Measurements from ENCODE around the gene VPS37D.

DNA sequence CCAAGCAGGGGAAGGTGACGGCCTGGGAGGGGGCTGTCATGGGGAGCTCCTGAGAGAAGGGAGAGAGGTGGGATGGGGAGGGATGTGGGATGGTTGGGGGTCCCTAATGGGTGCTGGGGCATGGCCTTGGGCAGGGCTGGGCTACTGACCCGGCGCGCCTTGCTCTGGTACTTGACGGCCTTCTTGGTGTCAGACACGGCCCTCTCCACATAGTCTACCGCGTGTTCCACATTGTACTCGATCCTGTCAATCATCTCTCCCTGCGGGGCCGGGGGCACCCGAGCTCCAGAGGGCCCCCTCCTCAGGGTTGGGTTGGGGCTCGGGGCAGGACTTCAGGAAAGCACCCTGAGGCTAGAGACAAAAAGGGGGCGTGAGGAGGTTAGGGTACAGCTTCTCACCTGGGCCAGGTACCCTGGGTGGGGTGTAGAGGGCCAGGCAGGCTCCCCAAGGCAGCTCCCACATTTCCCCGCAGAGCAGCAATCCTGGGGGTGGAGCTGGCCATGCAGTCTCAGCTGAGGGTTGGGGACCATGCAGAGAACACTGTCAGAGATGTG lies 33.0 kb downstream of the VPS37D start:
- TF ChIP-seq, protein P1, sequence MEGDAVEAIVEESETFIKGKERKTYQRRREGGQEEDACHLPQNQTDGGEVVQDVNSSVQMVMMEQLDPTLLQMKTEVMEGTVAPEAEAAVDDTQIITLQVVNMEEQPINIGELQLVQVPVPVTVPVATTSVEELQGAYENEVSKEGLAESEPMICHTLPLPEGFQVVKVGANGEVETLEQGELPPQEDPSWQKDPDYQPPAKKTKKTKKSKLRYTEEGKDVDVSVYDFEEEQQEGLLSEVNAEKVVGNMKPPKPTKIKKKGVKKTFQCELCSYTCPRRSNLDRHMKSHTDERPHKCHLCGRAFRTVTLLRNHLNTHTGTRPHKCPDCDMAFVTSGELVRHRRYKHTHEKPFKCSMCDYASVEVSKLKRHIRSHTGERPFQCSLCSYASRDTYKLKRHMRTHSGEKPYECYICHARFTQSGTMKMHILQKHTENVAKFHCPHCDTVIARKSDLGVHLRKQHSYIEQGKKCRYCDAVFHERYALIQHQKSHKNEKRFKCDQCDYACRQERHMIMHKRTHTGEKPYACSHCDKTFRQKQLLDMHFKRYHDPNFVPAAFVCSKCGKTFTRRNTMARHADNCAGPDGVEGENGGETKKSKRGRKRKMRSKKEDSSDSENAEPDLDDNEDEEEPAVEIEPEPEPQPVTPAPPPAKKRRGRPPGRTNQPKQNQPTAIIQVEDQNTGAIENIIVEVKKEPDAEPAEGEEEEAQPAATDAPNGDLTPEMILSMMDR (IDR thresholded peaks at IDR 0.05; ENCODE audit: poor library complexity), result no peak
- TF ChIP-seq EZH2phosphoT487 (IDR thresholded peaks at IDR 0.05; ENCODE audit: low read depth, severe bottlenecking, unreplicated experiment), result no peak
